ENCODE data around the gene CNN2. TPM values are rescaled to one million over a fixed set of nuclear protein-coding genes. Genes with fewer than 3 reads are reported as not detected.

The CNN2 gene
- total and polyA plus RNA-seq, 2 of the 8 experiments (the other 6 are each of a cell fraction or from before 2014, with no cell fraction given) = 189 to 551 TPM

- TF ChIP-seq CHD7 (IDR thresholded peaks at IDR 0.05; ENCODE audit: insufficient replicate concordance, low read length) (no peak), CREB1 (IDR thresholded peaks at IDR 0.05) (no peak)
Measured at GRCh38 chr19:1049800-1050199, 23.4 kb downstream of the CNN2 start (continued).

All from H1 (cell line).